H1 (cell line): ENCODE data around the gene ELAVL1. TPM values are rescaled to one million over a fixed set of nuclear protein-coding genes. Genes with fewer than 3 reads are reported as not detected.

Source experiments
- CBX5 ChIP-seq: fragments of 300-800, 300-1000 bp; sonication (generic); IDR thresholded peaks from 2 replicates; pipeline ENCODE4 v1.7.1; 2016; ENCODE audit warnings: antibody characterized with exemption, low read length, low read depth
- FOSL1 ChIP-seq: IDR thresholded peaks from 2 replicates; pipeline ENCODE4 v1.6.1; 2011; ENCODE audit warnings: mild to moderate bottlenecking, low read depth, low read length, moderate library complexity; ENCODE audit not compliant: insufficient read depth
- HDAC6 ChIP-seq: IDR thresholded peaks from one replicate; pipeline ENCODE4 v1.7.1; 2012; ENCODE audit warnings: low read depth, mild to moderate bottlenecking, inconsistent platforms, low read length, moderate library complexity
- POLR2A ChIP-seq, 2 experiments: IDR thresholded peaks; 1 replicate in 1 of 2; 2 replicates in 1 of 2; pipeline ENCODE4 v1.6.1; 2011; ENCODE audit warnings: low read depth in 2 of 2, low read length in 2 of 2, mild to moderate bottlenecking in 2 of 2; ENCODE audit errors: control extremely low read depth in 1 of 2
- POLR2AphosphoS5 ChIP-seq: IDR thresholded peaks from 2 replicates; pipeline ENCODE4 v1.6.1; 2011; ENCODE audit warnings: low read depth, low read length
- POU5F1 ChIP-seq: IDR thresholded peaks from 2 replicates; pipeline ENCODE4 v1.6.1; 2011; ENCODE audit warnings: low read depth, mild to moderate bottlenecking, low read length, moderate library complexity
- SIN3A ChIP-seq, 2 experiments: IDR thresholded peaks in 1 of 2; conservative IDR thresholded peaks in 1 of 2; 2 replicates each; pipeline ENCODE4 v1.6.1; 2011 to 2012; ENCODE audit warnings: low read length in 2 of 2, improper control_type of control experiment in 1 of 2, low read depth in 1 of 2, mild to moderate bottlenecking in 1 of 2
- SIRT6 ChIP-seq: IDR thresholded peaks from one replicate; pipeline ENCODE4 v1.7.1; 2012; ENCODE audit warnings: low read length, inconsistent platforms
- SP4 ChIP-seq: IDR thresholded peaks from 2 replicates; pipeline ENCODE4 v1.6.1; 2012; ENCODE audit warnings: low read length, inconsistent platforms
- SRF ChIP-seq: IDR thresholded peaks from 2 replicates; pipeline ENCODE4 v1.6.1; 2011; ENCODE audit warnings: mild to moderate bottlenecking, low read depth, low read length, moderate library complexity
- TCF12 ChIP-seq: IDR thresholded peaks from 2 replicates; pipeline ENCODE4 v1.6.1; 2011; ENCODE audit warnings: low read depth, mild to moderate bottlenecking, low read length
- YY1 ChIP-seq: IDR thresholded peaks from 2 replicates; pipeline ENCODE4 v1.6.1; 2011; ENCODE audit warnings: low read depth, mild to moderate bottlenecking, low read length
- polyA plus RNA-seq, 7 experiments: library from polyadenylated mRNA; depleted of rRNA in 3 of 7; stranded (reverse) in 5 of 7; unstranded in 2 of 7; fragments of >200 nt in 5 of 7; fragments of 200-250 nt in 2 of 7; gene quantifications; 1 replicate in 5 of 7; 2 replicates in 1 of 7; 4 replicates in 1 of 7; pipeline versions ENCODE4 v1.2.1 to v1.2.3, GENCODE V29; 2011 to 2013; ENCODE audit warnings: missing spikeins in 2 of 7, mixed read lengths in 2 of 7
- total RNA-seq: library from RNA; stranded (reverse); fragmentation: NEBNext Ultra II Directional; extraction: Animal tissue kit (Norgen Biotek cat#: 25700); gene quantifications from 2 replicates; pipeline ENCODE4 v1.2.1, GENCODE V29; 2021
- TF ChIP-seq, protein P1 (sequence below): fragments of 300-600 bp; sonication (generic); IDR thresholded peaks from 2 replicates; pipeline ENCODE4 v1.7.1; 2012; ENCODE audit warnings: low read length, moderate library complexity, mild to moderate bottlenecking, inconsistent platforms; ENCODE audit not compliant: insufficient replicate concordance

Gene ELAVL1
- total and polyA plus RNA-seq, 2 of the 8 experiments (the other 6 are each of a cell fraction or from before 2014, with no cell fraction given), result 56.7 to 163 TPM

GRCh38 chr19:7978179-7978825, 27.1 kb downstream of the ELAVL1 start (continued):
- TF ChIP-seq, protein P1, sequence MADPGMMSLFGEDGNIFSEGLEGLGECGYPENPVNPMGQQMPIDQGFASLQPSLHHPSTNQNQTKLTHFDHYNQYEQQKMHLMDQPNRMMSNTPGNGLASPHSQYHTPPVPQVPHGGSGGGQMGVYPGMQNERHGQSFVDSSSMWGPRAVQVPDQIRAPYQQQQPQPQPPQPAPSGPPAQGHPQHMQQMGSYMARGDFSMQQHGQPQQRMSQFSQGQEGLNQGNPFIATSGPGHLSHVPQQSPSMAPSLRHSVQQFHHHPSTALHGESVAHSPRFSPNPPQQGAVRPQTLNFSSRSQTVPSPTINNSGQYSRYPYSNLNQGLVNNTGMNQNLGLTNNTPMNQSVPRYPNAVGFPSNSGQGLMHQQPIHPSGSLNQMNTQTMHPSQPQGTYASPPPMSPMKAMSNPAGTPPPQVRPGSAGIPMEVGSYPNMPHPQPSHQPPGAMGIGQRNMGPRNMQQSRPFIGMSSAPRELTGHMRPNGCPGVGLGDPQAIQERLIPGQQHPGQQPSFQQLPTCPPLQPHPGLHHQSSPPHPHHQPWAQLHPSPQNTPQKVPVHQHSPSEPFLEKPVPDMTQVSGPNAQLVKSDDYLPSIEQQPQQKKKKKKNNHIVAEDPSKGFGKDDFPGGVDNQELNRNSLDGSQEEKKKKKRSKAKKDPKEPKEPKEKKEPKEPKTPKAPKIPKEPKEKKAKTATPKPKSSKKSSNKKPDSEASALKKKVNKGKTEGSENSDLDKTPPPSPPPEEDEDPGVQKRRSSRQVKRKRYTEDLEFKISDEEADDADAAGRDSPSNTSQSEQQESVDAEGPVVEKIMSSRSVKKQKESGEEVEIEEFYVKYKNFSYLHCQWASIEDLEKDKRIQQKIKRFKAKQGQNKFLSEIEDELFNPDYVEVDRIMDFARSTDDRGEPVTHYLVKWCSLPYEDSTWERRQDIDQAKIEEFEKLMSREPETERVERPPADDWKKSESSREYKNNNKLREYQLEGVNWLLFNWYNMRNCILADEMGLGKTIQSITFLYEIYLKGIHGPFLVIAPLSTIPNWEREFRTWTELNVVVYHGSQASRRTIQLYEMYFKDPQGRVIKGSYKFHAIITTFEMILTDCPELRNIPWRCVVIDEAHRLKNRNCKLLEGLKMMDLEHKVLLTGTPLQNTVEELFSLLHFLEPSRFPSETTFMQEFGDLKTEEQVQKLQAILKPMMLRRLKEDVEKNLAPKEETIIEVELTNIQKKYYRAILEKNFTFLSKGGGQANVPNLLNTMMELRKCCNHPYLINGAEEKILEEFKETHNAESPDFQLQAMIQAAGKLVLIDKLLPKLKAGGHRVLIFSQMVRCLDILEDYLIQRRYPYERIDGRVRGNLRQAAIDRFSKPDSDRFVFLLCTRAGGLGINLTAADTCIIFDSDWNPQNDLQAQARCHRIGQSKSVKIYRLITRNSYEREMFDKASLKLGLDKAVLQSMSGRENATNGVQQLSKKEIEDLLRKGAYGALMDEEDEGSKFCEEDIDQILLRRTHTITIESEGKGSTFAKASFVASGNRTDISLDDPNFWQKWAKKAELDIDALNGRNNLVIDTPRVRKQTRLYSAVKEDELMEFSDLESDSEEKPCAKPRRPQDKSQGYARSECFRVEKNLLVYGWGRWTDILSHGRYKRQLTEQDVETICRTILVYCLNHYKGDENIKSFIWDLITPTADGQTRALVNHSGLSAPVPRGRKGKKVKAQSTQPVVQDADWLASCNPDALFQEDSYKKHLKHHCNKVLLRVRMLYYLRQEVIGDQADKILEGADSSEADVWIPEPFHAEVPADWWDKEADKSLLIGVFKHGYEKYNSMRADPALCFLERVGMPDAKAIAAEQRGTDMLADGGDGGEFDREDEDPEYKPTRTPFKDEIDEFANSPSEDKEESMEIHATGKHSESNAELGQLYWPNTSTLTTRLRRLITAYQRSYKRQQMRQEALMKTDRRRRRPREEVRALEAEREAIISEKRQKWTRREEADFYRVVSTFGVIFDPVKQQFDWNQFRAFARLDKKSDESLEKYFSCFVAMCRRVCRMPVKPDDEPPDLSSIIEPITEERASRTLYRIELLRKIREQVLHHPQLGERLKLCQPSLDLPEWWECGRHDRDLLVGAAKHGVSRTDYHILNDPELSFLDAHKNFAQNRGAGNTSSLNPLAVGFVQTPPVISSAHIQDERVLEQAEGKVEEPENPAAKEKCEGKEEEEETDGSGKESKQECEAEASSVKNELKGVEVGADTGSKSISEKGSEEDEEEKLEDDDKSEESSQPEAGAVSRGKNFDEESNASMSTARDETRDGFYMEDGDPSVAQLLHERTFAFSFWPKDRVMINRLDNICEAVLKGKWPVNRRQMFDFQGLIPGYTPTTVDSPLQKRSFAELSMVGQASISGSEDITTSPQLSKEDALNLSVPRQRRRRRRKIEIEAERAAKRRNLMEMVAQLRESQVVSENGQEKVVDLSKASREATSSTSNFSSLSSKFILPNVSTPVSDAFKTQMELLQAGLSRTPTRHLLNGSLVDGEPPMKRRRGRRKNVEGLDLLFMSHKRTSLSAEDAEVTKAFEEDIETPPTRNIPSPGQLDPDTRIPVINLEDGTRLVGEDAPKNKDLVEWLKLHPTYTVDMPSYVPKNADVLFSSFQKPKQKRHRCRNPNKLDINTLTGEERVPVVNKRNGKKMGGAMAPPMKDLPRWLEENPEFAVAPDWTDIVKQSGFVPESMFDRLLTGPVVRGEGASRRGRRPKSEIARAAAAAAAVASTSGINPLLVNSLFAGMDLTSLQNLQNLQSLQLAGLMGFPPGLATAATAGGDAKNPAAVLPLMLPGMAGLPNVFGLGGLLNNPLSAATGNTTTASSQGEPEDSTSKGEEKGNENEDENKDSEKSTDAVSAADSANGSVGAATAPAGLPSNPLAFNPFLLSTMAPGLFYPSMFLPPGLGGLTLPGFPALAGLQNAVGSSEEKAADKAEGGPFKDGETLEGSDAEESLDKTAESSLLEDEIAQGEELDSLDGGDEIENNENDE, result no peak
- TF ChIP-seq HDAC6 (no peak), CBX5 (no peak), YY1 (no peak), POU5F1 (no peak), POLR2AphosphoS5 (no peak), TCF12 (no peak), SIRT6 (no peak), POLR2A (IDR thresholded peaks at IDR 0.05; ENCODE audit: control extremely low read depth in 1 of 2, low read depth in 2 of 2, low read length in 2 of 2) (no peak), FOSL1 (no peak), SP4 (no peak), SIN3A (conservative IDR thresholded peaks at IDR 0.05 in 1 of 2, IDR thresholded peaks at IDR 0.05 in 1 of 2; ENCODE audit: low read depth in 1 of 2, low read length in 2 of 2) (no peak), SRF (no peak)
